ENCODE results near the gene DCP2. TPM values are rescaled to one million over a fixed set of nuclear protein-coding genes. Genes with fewer than 3 reads are reported as not detected.
A peak's percentile ranks its signal among the peaks of the same experiment; 100 is the strongest.

The DCP2 gene
- total RNA-seq, 1 experiment from 2014 or later: 186 TPM

DNA sequence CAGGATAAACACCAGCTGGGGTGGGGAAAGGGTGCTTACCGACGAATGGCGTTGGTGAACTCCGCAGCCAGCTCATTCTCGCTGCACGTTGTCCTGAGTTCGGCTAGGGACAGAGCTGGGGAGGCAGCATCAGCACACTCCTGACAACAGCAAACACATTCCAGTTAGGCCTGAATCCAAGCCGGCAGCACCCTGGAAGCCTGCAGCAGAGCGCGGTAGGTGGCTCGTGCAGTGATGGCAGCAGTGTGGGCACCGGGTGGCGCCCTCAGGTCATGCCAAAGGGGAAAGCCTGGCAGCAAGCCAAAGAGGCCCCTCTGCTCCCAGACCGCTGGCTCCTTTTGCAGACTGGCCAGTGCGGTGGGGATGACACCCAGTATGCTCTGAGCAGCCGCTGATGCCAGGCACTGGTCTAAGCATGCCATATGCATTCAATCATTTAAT lies 66.9 kb downstream of the DCP2 start:
- ATAC-seq: peak; percentile 86
- H3K27me3 Mint-ChIP-seq (ENCODE audit: low read depth): no peaks in the 10 kb centered on the region
- H3K4me3 Mint-ChIP-seq: no peak overlapping the region
- H3K9me3 Mint-ChIP-seq: no peaks in the 10 kb centered on the region
- peak overlapping the region; percentile 49 for H3K27ac Mint-ChIP-seq
- ChIA-PET POLR2A (no interaction called here), CTCF (interaction anchor here (0.6 to 2.4 kb wide), 5 partner anchors 9 to 512 kb away, joined by 3 to 10 read pairs (median 4); no protein-coding TSS in a partner anchor)
- no peaks in the 10 kb centered on the region; the same call in 1 of the 2 replicates for H3K4me1 Mint-ChIP-seq
- H3K36me3 Mint-ChIP-seq: peaks cover 3% of the 10 kb centered on the region
- peak; percentile 81 for DNase-seq (ENCODE audit: low spot score)
- TF ChIP-seq SMAD3 (CRISPR knock-in tag; IDR thresholded peaks at IDR 0.05; ENCODE audit: borderline replicate concordance): no peak
- TF ChIP-seq, protein P1, sequence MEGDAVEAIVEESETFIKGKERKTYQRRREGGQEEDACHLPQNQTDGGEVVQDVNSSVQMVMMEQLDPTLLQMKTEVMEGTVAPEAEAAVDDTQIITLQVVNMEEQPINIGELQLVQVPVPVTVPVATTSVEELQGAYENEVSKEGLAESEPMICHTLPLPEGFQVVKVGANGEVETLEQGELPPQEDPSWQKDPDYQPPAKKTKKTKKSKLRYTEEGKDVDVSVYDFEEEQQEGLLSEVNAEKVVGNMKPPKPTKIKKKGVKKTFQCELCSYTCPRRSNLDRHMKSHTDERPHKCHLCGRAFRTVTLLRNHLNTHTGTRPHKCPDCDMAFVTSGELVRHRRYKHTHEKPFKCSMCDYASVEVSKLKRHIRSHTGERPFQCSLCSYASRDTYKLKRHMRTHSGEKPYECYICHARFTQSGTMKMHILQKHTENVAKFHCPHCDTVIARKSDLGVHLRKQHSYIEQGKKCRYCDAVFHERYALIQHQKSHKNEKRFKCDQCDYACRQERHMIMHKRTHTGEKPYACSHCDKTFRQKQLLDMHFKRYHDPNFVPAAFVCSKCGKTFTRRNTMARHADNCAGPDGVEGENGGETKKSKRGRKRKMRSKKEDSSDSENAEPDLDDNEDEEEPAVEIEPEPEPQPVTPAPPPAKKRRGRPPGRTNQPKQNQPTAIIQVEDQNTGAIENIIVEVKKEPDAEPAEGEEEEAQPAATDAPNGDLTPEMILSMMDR (IDR thresholded peaks at IDR 0.05): peak; percentile 32; the same call in 1 of the 2 replicates
- 0 out of 2 replicates have a peak, but pooled peaks have one; percentile 22 for TF ChIP-seq ZNF232 (CRISPR knock-in tag; IDR thresholded peaks at IDR 0.05)

DNA sequence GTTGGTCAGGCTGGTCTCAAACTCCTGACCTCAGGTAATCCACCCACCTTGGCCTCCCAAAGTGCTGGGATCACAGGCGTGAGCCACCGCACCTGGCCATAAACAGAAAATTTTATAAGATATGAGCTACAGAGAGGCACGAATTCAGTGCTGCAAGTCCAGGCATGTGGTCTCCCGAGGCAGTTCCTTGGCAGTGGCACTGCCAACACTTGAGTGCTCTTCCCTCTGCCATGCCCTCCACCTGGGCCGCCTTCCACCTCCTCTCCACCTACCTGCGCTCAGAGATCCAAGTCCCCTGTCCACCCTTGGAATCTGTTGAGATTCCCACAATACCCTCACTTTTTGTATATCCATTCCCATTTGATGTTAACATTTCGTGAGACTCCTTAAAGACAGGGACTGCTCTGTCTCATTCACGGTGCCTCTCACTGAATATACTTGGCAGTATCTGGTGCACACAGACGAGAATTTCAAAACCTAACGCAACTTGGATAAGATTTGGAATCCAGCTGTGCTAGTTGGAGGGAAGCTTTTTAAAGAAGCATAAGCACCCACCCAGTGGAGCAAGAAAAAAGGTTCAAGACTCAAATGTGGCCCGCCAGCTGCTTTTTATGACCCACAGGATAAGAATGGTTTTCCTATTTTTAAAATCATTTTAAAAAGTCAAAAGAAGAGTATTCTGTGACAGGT lies 68.3 kb downstream of the DCP2 start:
- peaks cover 9% of the 10 kb centered on the region for H3K36me3 Mint-ChIP-seq
- no peaks in the 10 kb centered on the region; the same call in 1 of the 2 replicates for H3K4me1 Mint-ChIP-seq
- ChIA-PET CTCF (interaction anchor here (1.4 to 2.4 kb wide), 2 partner anchors 286 to 561 kb away, joined by 4 to 10 read pairs; no protein-coding TSS in a partner anchor), POLR2A (no interaction called here)
- H3K27me3 Mint-ChIP-seq (ENCODE audit: low read depth): no peaks in the 10 kb centered on the region
- no peaks in the 10 kb centered on the region for H3K9me3 Mint-ChIP-seq
- no peak overlapping the region for H3K27ac Mint-ChIP-seq
- DNase-seq (ENCODE audit: low spot score) (no peak), ATAC-seq (no peak)
- H3K4me3 Mint-ChIP-seq: no peak overlapping the region
- no peak for TF ChIP-seq ZNF219 (CRISPR knock-in tag; IDR thresholded peaks at IDR 0.05; ENCODE audit: borderline replicate concordance)
- no peak for TF ChIP-seq ZBTB21 (CRISPR knock-in tag; IDR thresholded peaks at IDR 0.05; ENCODE audit: borderline replicate concordance)
- no peak for TF ChIP-seq ZNF232 (CRISPR knock-in tag; IDR thresholded peaks at IDR 0.05)
- TF ChIP-seq, protein P1 (IDR thresholded peaks at IDR 0.05): no peak
- TF ChIP-seq, protein P2, sequence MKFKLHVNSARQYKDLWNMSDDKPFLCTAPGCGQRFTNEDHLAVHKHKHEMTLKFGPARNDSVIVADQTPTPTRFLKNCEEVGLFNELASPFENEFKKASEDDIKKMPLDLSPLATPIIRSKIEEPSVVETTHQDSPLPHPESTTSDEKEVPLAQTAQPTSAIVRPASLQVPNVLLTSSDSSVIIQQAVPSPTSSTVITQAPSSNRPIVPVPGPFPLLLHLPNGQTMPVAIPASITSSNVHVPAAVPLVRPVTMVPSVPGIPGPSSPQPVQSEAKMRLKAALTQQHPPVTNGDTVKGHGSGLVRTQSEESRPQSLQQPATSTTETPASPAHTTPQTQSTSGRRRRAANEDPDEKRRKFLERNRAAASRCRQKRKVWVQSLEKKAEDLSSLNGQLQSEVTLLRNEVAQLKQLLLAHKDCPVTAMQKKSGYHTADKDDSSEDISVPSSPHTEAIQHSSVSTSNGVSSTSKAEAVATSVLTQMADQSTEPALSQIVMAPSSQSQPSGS (CRISPR knock-in tag; IDR thresholded peaks at IDR 0.05; ENCODE audit: borderline replicate concordance, low read depth): no peak

DNA sequence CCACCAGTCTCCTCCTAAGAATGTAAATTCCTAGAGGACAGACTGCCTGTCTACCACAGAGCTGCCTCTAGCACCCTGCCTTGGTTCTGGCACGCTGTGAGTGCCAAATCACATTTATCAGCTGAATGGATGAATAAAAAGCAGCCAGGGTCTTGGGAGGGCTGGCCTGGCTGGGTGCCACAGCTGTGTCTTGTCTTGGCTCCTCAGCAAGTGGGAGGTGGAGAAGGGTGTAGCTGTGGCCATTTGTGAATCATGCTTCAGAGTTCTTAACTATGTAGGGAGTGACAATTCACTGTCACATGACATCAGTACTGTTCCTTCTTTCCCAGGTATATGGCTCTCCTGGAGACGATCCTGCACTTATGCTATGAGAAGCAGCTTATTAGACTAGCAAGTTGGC lies 70.6 kb downstream of the DCP2 start:
- no peaks in the 10 kb centered on the region; the same call in 1 of the 2 replicates for H3K4me1 Mint-ChIP-seq
- POLR2A ChIA-PET: no interaction called here
- H3K27ac Mint-ChIP-seq: no peak overlapping the region
- no peak overlapping the region for H3K4me3 Mint-ChIP-seq
- no peaks in the 10 kb centered on the region for H3K27me3 Mint-ChIP-seq (ENCODE audit: low read depth)
- H3K9me3 Mint-ChIP-seq: no peaks in the 10 kb centered on the region
- CTCF ChIA-PET: interaction anchor here (1.7 kb wide), 1 partner anchor 10 kb away, joined by 6 read pairs; no protein-coding TSS in a partner anchor
- ATAC-seq (no peak), DNase-seq (ENCODE audit: low spot score) (no peak)
- H3K36me3 Mint-ChIP-seq: peaks cover 9% of the 10 kb centered on the region
- TF ChIP-seq JAZF1 (CRISPR knock-in tag; IDR thresholded peaks at IDR 0.05): no peak
- no peak for TF ChIP-seq FOXJ3 (CRISPR knock-in tag; IDR thresholded peaks at IDR 0.05; ENCODE audit: borderline replicate concordance)
- no peak for TF ChIP-seq HMGA2 (CRISPR knock-in tag; IDR thresholded peaks at IDR 0.05)
- TF ChIP-seq ZNF423 (CRISPR knock-in tag; IDR thresholded peaks at IDR 0.05): no peak
- no peak for TF ChIP-seq RORB (CRISPR knock-in tag; IDR thresholded peaks at IDR 0.05)
- no peak for TF ChIP-seq ZNF232 (CRISPR knock-in tag; IDR thresholded peaks at IDR 0.05)
- no peak for TF ChIP-seq TEAD1 (CRISPR knock-in tag; IDR thresholded peaks at IDR 0.05)
- TF ChIP-seq, protein P3, sequence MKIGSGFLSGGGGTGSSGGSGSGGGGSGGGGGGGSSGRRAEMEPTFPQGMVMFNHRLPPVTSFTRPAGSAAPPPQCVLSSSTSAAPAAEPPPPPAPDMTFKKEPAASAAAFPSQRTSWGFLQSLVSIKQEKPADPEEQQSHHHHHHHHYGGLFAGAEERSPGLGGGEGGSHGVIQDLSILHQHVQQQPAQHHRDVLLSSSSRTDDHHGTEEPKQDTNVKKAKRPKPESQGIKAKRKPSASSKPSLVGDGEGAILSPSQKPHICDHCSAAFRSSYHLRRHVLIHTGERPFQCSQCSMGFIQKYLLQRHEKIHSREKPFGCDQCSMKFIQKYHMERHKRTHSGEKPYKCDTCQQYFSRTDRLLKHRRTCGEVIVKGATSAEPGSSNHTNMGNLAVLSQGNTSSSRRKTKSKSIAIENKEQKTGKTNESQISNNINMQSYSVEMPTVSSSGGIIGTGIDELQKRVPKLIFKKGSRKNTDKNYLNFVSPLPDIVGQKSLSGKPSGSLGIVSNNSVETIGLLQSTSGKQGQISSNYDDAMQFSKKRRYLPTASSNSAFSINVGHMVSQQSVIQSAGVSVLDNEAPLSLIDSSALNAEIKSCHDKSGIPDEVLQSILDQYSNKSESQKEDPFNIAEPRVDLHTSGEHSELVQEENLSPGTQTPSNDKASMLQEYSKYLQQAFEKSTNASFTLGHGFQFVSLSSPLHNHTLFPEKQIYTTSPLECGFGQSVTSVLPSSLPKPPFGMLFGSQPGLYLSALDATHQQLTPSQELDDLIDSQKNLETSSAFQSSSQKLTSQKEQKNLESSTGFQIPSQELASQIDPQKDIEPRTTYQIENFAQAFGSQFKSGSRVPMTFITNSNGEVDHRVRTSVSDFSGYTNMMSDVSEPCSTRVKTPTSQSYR (CRISPR knock-in tag; IDR thresholded peaks at IDR 0.05): no peak
- TF ChIP-seq, protein P4, sequence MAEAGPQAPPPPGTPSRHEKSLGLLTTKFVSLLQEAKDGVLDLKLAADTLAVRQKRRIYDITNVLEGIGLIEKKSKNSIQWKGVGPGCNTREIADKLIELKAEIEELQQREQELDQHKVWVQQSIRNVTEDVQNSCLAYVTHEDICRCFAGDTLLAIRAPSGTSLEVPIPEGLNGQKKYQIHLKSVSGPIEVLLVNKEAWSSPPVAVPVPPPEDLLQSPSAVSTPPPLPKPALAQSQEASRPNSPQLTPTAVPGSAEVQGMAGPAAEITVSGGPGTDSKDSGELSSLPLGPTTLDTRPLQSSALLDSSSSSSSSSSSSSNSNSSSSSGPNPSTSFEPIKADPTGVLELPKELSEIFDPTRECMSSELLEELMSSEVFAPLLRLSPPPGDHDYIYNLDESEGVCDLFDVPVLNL (CRISPR knock-in tag; IDR thresholded peaks at IDR 0.05; ENCODE audit: borderline replicate concordance, low read depth): no peak
- TF ChIP-seq ZNF138 (CRISPR knock-in tag; conservative IDR thresholded peaks at IDR 0.05): no peak
- no peak for TF ChIP-seq NR2C2 (CRISPR knock-in tag; IDR thresholded peaks at IDR 0.05)
- no peak for TF ChIP-seq ZNF121 (CRISPR knock-in tag; IDR thresholded peaks at IDR 0.05)
- TF ChIP-seq, protein P1 (IDR thresholded peaks at IDR 0.05): no peak
- no peak for TF ChIP-seq RELA (CRISPR knock-in tag; IDR thresholded peaks at IDR 0.05; ENCODE audit: borderline replicate concordance)
- TF ChIP-seq SOX15 (CRISPR knock-in tag; IDR thresholded peaks at IDR 0.05): no peak

All from WTC11 (cell line).